ENCODE results near the gene HOXC11.

DNA sequence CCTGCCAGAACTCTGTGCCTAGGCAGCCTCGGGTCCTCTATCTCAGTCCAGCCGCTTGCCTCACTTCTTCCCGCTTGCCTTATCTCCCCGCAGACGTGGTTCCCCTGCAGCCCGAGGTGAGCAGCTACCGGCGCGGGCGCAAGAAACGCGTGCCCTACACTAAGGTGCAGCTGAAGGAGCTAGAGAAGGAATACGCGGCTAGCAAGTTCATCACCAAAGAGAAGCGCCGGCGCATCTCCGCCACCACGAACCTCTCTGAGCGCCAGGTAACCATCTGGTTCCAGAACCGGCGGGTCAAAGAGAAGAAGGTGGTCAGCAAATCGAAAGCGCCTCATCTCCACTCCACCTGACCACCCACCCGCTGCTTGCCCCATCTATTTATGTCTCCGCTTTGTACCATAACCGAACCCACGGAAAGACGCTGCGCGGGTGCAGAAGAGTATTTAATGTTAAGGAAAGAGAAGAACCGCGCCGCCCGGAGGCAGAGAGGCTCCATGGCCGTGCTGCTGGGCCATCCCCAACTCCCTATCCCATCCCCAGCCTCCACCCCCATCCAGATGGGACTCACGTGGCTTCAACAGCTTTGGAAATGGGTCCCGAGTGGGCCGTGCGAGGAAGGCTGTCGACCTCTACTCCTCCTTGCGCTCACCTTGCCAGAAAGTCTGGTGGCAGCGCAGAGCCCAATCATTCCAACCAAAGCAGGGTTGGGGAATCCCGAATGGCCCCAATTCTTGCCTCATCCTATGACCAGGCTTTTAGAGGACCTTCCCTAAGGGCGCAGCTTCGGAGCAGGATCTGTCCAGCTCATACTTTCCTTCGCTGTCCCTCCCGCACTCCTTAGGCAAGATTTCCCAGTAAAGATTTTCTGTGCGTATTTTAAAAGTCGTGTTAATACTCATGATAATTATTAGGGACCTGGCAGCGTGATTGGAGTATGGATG lies 27.7 kb upstream of the HOXC11 start:
- TF ChIP-seq, protein P1, sequence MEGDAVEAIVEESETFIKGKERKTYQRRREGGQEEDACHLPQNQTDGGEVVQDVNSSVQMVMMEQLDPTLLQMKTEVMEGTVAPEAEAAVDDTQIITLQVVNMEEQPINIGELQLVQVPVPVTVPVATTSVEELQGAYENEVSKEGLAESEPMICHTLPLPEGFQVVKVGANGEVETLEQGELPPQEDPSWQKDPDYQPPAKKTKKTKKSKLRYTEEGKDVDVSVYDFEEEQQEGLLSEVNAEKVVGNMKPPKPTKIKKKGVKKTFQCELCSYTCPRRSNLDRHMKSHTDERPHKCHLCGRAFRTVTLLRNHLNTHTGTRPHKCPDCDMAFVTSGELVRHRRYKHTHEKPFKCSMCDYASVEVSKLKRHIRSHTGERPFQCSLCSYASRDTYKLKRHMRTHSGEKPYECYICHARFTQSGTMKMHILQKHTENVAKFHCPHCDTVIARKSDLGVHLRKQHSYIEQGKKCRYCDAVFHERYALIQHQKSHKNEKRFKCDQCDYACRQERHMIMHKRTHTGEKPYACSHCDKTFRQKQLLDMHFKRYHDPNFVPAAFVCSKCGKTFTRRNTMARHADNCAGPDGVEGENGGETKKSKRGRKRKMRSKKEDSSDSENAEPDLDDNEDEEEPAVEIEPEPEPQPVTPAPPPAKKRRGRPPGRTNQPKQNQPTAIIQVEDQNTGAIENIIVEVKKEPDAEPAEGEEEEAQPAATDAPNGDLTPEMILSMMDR (IDR thresholded peaks at IDR 0.05), result no peak
- TF ChIP-seq POLR2A (IDR thresholded peaks at IDR 0.05), result no peak
